SK-N-SH (cell line): Measurements from ENCODE around the gene CDK14. TPM values are rescaled to one million over a fixed set of nuclear protein-coding genes. Genes with fewer than 3 reads are reported as not detected.

Experiments
- CTCF ChIA-PET: fragments of 300-600, 350-600 bp; formaldehyde crosslinking; extraction: SDS; loops from one replicate; lab custom pipeline; 2021; lab: Yijun Ruan, JAX
- POLR2A ChIA-PET: fragments of 350-600 bp; sonication (Branson Sonifier 250); formaldehyde crosslinking; extraction: SDS; loops from one replicate; lab custom pipeline; 2020; ENCODE audit warnings: antibody characterized with exemption, inconsistent platforms; lab: Yijun Ruan, JAX
- DNase-seq: peaks from one replicate; pipeline ENCODE4 v3.0.0; 2012
- H2AFZ ChIP-seq: fragments of 200-600 bp; sonication (generic); 2 replicates; pipeline ENCODE4 v1.8.1; 2016; ENCODE audit warnings: antibody characterized with exemption, mild to moderate bottlenecking, low read depth
- H3F3A ChIP-seq: fragments of 200-600 bp; sonication (generic); replicated peaks from 2 replicates; pipeline ENCODE3; 2016; ENCODE audit warnings: antibody characterized with exemption, mild to moderate bottlenecking; ENCODE audit not compliant: insufficient read depth
- H3K27ac ChIP-seq, 2 experiments: fragments of 200-500 bp in 1 of 2; fragments of 200-600 bp in 1 of 2; sonication (Bioruptor generic) in 1 of 2; sonication (generic), shearing (Covaris generic) in 1 of 2; 2 replicates each; pipeline versions ENCODE4 v1.5.1 to v1.6.1; 2014 to 2016; ENCODE audit warnings: low read depth in 2 of 2, inconsistent platforms in 1 of 2, low read length in 1 of 2, mild to moderate bottlenecking in 1 of 2, mixed read lengths in 1 of 2
- H3K27me3 ChIP-seq: fragments of 200-600 bp; sonication (generic), shearing (Covaris generic); 2 replicates; pipeline ENCODE4 v1.6.1; 2016; ENCODE audit warnings: mixed run types; ENCODE audit not compliant: insufficient read depth
- H3K36me3 ChIP-seq, 2 experiments: fragments of 200-500 bp in 1 of 2; fragments of 200-600 bp in 1 of 2; sonication (Bioruptor generic) in 1 of 2; sonication (generic) in 1 of 2; replicated peaks in 1 of 2; 2 replicates each; pipeline versions ENCODE3 to v1.5.1; 2014 to 2016; ENCODE audit warnings: low read length in 1 of 2, mild to moderate bottlenecking in 1 of 2; ENCODE audit not compliant: insufficient read depth in 2 of 2, control insufficient read depth in 1 of 2
- H3K4me1 ChIP-seq, 2 experiments: fragments of 200-500 bp in 1 of 2; fragments of 200-600 bp in 1 of 2; sonication (Bioruptor generic) in 1 of 2; sonication (generic), shearing (Covaris generic) in 1 of 2; 2 replicates each; pipeline versions ENCODE4 v1.5.1 to v1.6.1; 2014 to 2016; ENCODE audit warnings: low read depth in 1 of 2, low read length in 1 of 2, mixed run types in 1 of 2; ENCODE audit not compliant: insufficient read depth in 2 of 2, control insufficient read depth in 1 of 2
- H3K4me2 ChIP-seq: fragments of 200-600 bp; sonication (generic), shearing (Covaris generic); 2 replicates; pipeline ENCODE4 v1.6.1; 2017; ENCODE audit warnings: mixed run types
- H3K4me3 ChIP-seq, 2 experiments: fragments of 200-500 bp in 1 of 2; fragments of 200-600 bp in 1 of 2; sonication (Bioruptor generic) in 1 of 2; sonication (generic), shearing (Covaris generic) in 1 of 2; 2 replicates each; pipeline versions ENCODE4 v1.5.1 to v1.8.1; 2014 to 2016; ENCODE audit warnings: low read depth in 2 of 2, inconsistent platforms in 1 of 2, low read length in 1 of 2, mild to moderate bottlenecking in 1 of 2, mixed read lengths in 1 of 2, moderate library complexity in 1 of 2
- H3K79me2 ChIP-seq: fragments of 200-600 bp; sonication (generic); 2 replicates; pipeline ENCODE4 v1.8.1; 2017; ENCODE audit warnings: mild to moderate bottlenecking; ENCODE audit not compliant: insufficient read depth
- H3K9ac ChIP-seq: fragments of 200-600 bp; sonication (generic); 2 replicates; pipeline ENCODE4 v1.6.1; 2017; ENCODE audit warnings: mixed run types
- H3K9me2 ChIP-seq: fragments of 200-600 bp; sonication (generic); 2 replicates; pipeline ENCODE4 v1.6.1; 2017; ENCODE audit warnings: mixed run types
- H3K9me3 ChIP-seq: fragments of 200-600 bp; sonication (generic); 2 replicates; pipeline ENCODE4 v1.6.1; 2017; ENCODE audit warnings: mixed run types, mild to moderate bottlenecking, moderate library complexity
- H4K20me1 ChIP-seq: fragments of 200-600 bp; sonication (generic); 2 replicates; pipeline ENCODE4 v1.6.1; 2017; ENCODE audit warnings: mild to moderate bottlenecking, mixed run types; ENCODE audit not compliant: insufficient read depth
- CTCF ChIP-seq: fragments of 200-600 bp; sonication (generic); IDR thresholded peaks from 2 replicates; pipeline ENCODE4 v1.6.1; 2017; ENCODE audit warnings: antibody characterized with exemption, mild to moderate bottlenecking, moderate library complexity
- ELF1 ChIP-seq: IDR thresholded peaks from 2 replicates; pipeline ENCODE4 v1.4.0; 2012
- FOXJ3 ChIP-seq: sonication (generic); formaldehyde crosslinking; IDR thresholded peaks from 2 replicates; pipeline ENCODE4 v1.5.1; 2020; ENCODE audit warnings: mild to moderate bottlenecking, missing genetic modification reagents
- FOXM1 ChIP-seq: IDR thresholded peaks from 2 replicates; pipeline ENCODE4 v1.4.0; 2012; ENCODE audit warnings: low read depth, mild to moderate bottlenecking
- GABPA ChIP-seq: IDR thresholded peaks from 2 replicates; pipeline ENCODE4 v1.4.0; 2012; ENCODE audit warnings: low read depth, mild to moderate bottlenecking
- GATA2 ChIP-seq: sonication (generic); formaldehyde crosslinking; IDR thresholded peaks from 2 replicates; pipeline ENCODE4 v1.5.0; 2020; ENCODE audit warnings: mild to moderate bottlenecking, missing genetic modification reagents
- JUND ChIP-seq: IDR thresholded peaks from 2 replicates; pipeline ENCODE4 v1.4.0; 2012
- MXI1 ChIP-seq: IDR thresholded peaks from 2 replicates; pipeline ENCODE4 v1.6.1; 2012; ENCODE audit warnings: mild to moderate bottlenecking, low read depth, low read length, improper control_type of control experiment
- NRF1 ChIP-seq: IDR thresholded peaks from 2 replicates; pipeline ENCODE4 v1.6.1; 2012; ENCODE audit warnings: low read depth, mild to moderate bottlenecking, low read length
- POLR2AphosphoS5 ChIP-seq: IDR thresholded peaks from 2 replicates; pipeline ENCODE4 v1.6.1; 2012; ENCODE audit warnings: low read depth, low read length
- RFX5 ChIP-seq: IDR thresholded peaks from 2 replicates; pipeline ENCODE4 v1.6.1; 2012; ENCODE audit warnings: mild to moderate bottlenecking, improper control_type of control experiment, low read length
- RXRA ChIP-seq: IDR thresholded peaks from 2 replicates; pipeline ENCODE4 v1.4.0; 2012; ENCODE audit warnings: low read depth, mild to moderate bottlenecking, borderline replicate concordance
- TCF12 ChIP-seq: IDR thresholded peaks from 2 replicates; pipeline ENCODE4 v1.4.0; 2012
- TEAD4 ChIP-seq: IDR thresholded peaks from 2 replicates; pipeline ENCODE4 v1.4.0; 2012; ENCODE audit warnings: mild to moderate bottlenecking, borderline replicate concordance; ENCODE audit not compliant: insufficient read depth
- polyA plus RNA-seq, 3 experiments: library from polyadenylated mRNA; depleted of rRNA; stranded (reverse); fragments of >200 nt; gene quantifications; 2 replicates each; pipeline ENCODE4 v1.2.3, GENCODE V29; 2012
- TF ChIP-seq, protein P1 (sequence below): IDR thresholded peaks from 2 replicates; pipeline ENCODE4 v1.6.1; 2012; ENCODE audit warnings: mild to moderate bottlenecking, low read depth, low read length, moderate library complexity
- TF ChIP-seq, protein P2 (sequence below): fragments of 150-350 bp; IDR thresholded peaks from 2 replicates; pipeline ENCODE4 v1.6.1; 2016; ENCODE audit warnings: mild to moderate bottlenecking, low read depth, low read length
- TF ChIP-seq, protein P3 (sequence below): IDR thresholded peaks from 2 replicates; pipeline ENCODE4 v1.4.0; 2012; ENCODE audit warnings: low read depth, borderline replicate concordance

Gene CDK14
- polyA plus RNA-seq, 1 of the 3 experiments (the other 2 are of a cell fraction), result 13.9 TPM

DNA sequence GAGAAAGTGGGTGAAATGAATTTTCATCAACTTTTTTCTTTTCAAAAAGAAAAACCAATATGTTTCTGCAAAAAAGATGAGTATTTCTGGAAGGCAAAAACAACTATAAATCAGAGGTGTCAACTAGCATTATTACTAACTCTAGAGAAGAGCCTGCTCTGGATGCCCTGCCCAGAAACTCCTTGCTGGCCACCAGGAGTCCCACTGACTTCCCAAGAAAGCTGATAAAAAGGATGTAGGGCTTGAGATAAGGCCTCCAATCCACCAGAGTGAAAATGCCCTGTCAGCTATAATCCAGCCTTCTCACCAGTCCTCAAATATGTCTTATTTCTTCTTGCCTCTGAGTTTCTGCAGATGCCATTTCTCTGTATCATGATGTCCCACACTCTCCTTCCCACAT is 651.4 kb downstream of the CDK14 start:
- Histone ChIP-seq H3K4me2 (no peak overlapping the region), H2AFZ (no peak overlapping the region), H3K4me3 (no peak overlapping the region), H3K27ac (no peak overlapping the region), H3F3A (no peaks in the 10 kb centered on the region), H3K9ac (no peak overlapping the region), H3K9me3 (no peaks in the 10 kb centered on the region), H3K4me1 (peaks cover 7 to 10% of the 10 kb centered on the region in 2 experiments; a peak in 1 of 4 replicates), H3K9me2 (no peaks in the 10 kb centered on the region), H4K20me1 (no peaks in the 10 kb centered on the region), H3K79me2 (no peaks in the 10 kb centered on the region), H3K36me3 (no peaks in the 10 kb centered on the region), H3K27me3 (no peaks in the 10 kb centered on the region)
- POLR2A ChIA-PET, result no interaction called here
- CTCF ChIA-PET, result interaction anchor here (0.6 to 2.2 kb wide), 6 partner anchors 19 to 163 kb away, joined by 3 to 6 read pairs (median 4); no protein-coding TSS in a partner anchor
- no peak for TF ChIP-seq JUND
- TF ChIP-seq GABPA, result no peak
- no peak for TF ChIP-seq RFX5
- no peak for TF ChIP-seq ELF1
- no peak; the same call in 1 of the 2 replicates for TF ChIP-seq CTCF
- TF ChIP-seq FOXM1, result no peak
- TF ChIP-seq NRF1, result no peak
- no peak for TF ChIP-seq MXI1
- TF ChIP-seq, protein P1, sequence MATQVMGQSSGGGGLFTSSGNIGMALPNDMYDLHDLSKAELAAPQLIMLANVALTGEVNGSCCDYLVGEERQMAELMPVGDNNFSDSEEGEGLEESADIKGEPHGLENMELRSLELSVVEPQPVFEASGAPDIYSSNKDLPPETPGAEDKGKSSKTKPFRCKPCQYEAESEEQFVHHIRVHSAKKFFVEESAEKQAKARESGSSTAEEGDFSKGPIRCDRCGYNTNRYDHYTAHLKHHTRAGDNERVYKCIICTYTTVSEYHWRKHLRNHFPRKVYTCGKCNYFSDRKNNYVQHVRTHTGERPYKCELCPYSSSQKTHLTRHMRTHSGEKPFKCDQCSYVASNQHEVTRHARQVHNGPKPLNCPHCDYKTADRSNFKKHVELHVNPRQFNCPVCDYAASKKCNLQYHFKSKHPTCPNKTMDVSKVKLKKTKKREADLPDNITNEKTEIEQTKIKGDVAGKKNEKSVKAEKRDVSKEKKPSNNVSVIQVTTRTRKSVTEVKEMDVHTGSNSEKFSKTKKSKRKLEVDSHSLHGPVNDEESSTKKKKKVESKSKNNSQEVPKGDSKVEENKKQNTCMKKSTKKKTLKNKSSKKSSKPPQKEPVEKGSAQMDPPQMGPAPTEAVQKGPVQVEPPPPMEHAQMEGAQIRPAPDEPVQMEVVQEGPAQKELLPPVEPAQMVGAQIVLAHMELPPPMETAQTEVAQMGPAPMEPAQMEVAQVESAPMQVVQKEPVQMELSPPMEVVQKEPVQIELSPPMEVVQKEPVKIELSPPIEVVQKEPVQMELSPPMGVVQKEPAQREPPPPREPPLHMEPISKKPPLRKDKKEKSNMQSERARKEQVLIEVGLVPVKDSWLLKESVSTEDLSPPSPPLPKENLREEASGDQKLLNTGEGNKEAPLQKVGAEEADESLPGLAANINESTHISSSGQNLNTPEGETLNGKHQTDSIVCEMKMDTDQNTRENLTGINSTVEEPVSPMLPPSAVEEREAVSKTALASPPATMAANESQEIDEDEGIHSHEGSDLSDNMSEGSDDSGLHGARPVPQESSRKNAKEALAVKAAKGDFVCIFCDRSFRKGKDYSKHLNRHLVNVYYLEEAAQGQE, result no peak
- no peak for TF ChIP-seq TEAD4
- no peak for TF ChIP-seq GATA2
- TF ChIP-seq, protein P2, sequence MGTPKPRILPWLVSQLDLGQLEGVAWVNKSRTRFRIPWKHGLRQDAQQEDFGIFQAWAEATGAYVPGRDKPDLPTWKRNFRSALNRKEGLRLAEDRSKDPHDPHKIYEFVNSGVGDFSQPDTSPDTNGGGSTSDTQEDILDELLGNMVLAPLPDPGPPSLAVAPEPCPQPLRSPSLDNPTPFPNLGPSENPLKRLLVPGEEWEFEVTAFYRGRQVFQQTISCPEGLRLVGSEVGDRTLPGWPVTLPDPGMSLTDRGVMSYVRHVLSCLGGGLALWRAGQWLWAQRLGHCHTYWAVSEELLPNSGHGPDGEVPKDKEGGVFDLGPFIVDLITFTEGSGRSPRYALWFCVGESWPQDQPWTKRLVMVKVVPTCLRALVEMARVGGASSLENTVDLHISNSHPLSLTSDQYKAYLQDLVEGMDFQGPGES, result no peak
- TF ChIP-seq, protein P3, sequence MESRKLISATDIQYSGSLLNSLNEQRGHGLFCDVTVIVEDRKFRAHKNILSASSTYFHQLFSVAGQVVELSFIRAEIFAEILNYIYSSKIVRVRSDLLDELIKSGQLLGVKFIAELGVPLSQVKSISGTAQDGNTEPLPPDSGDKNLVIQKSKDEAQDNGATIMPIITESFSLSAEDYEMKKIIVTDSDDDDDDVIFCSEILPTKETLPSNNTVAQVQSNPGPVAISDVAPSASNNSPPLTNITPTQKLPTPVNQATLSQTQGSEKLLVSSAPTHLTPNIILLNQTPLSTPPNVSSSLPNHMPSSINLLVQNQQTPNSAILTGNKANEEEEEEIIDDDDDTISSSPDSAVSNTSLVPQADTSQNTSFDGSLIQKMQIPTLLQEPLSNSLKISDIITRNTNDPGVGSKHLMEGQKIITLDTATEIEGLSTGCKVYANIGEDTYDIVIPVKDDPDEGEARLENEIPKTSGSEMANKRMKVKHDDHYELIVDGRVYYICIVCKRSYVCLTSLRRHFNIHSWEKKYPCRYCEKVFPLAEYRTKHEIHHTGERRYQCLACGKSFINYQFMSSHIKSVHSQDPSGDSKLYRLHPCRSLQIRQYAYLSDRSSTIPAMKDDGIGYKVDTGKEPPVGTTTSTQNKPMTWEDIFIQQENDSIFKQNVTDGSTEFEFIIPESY, result no peak
- no peak for TF ChIP-seq RXRA
- no peak for TF ChIP-seq FOXJ3 (CRISPR knock-in tag)
- no peak for TF ChIP-seq POLR2AphosphoS5
- TF ChIP-seq TCF12, result no peak
- no peak for DNase-seq
